GM12878 (cell line): ENCODE data around the gene FOXP3.

Experiments used
- EZH2 ChIP-seq: IDR thresholded peaks from 2 replicates; pipeline ENCODE4 v1.6.1; 2012; ENCODE audit warnings: low read depth, mild to moderate bottlenecking, control low read depth, inconsistent platforms, low read length, borderline replicate concordance; ENCODE audit not compliant: control insufficient read depth
- POLR2A ChIP-seq: IDR thresholded peaks from 2 replicates; pipeline ENCODE4 v1.6.1; 2011; ENCODE audit warnings: low read depth, mild to moderate bottlenecking, low read length
- POLR2AphosphoS2 ChIP-seq: IDR thresholded peaks from 2 replicates; pipeline ENCODE4 v1.6.1; 2011; ENCODE audit warnings: low read depth, mild to moderate bottlenecking, low read length, improper control_type of control experiment, moderate library complexity
- TF ChIP-seq, protein P1 (sequence below), 3 experiments: IDR thresholded peaks in 2 of 3; conservative IDR thresholded peaks in 1 of 3; 2 replicates each; pipeline ENCODE4 v1.5.1; 2011; ENCODE audit warnings: low read depth in 3 of 3, low read length in 3 of 3, mild to moderate bottlenecking in 3 of 3, control low read depth in 2 of 3, moderate library complexity in 2 of 3, inconsistent platforms in 1 of 3, mixed read lengths in 1 of 3; ENCODE audit not compliant: control insufficient read depth in 2 of 3, insufficient read depth in 1 of 3; ENCODE audit errors: extremely low read depth in 1 of 3
- TF ChIP-seq, protein P2 (sequence below): fragments of 450-650 bp; IDR thresholded peaks from 2 replicates; pipeline ENCODE4 v1.6.1; 2017; ENCODE audit warnings: mild to moderate bottlenecking, low read depth, inconsistent platforms; ENCODE audit not compliant: poor library complexity, severe bottlenecking

DNA sequence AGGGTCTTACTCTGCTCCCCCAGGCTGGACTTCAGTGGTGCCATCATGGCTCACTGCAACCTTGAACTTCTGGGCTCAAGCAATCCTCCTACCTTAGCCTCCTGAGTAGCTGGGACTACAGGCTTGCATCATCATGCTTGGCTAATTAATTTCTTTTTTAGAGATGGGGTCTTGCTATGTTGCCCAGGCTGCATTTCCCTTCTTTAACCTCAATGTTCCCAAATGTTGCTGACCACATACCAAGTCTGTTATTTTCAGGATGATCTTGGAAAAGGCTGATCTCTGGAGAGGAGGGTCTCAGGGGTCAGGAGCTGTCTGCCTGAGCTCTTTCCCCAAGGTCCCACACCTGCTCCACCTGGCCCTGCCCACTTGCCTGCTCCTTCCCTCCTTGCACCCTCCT lies 44.4 kb downstream of the FOXP3 start:
- TF ChIP-seq EZH2 (no peak), POLR2AphosphoS2 (no peak), POLR2A (no peak)
- TF ChIP-seq, protein P1, sequence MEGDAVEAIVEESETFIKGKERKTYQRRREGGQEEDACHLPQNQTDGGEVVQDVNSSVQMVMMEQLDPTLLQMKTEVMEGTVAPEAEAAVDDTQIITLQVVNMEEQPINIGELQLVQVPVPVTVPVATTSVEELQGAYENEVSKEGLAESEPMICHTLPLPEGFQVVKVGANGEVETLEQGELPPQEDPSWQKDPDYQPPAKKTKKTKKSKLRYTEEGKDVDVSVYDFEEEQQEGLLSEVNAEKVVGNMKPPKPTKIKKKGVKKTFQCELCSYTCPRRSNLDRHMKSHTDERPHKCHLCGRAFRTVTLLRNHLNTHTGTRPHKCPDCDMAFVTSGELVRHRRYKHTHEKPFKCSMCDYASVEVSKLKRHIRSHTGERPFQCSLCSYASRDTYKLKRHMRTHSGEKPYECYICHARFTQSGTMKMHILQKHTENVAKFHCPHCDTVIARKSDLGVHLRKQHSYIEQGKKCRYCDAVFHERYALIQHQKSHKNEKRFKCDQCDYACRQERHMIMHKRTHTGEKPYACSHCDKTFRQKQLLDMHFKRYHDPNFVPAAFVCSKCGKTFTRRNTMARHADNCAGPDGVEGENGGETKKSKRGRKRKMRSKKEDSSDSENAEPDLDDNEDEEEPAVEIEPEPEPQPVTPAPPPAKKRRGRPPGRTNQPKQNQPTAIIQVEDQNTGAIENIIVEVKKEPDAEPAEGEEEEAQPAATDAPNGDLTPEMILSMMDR (IDR thresholded peaks at IDR 0.05 in 2 of 3, conservative IDR thresholded peaks at IDR 0.05 in 1 of 3; ENCODE audit: control insufficient read depth in 2 of 3, extremely low read depth in 1 of 3, insufficient read depth in 1 of 3, low read depth in 3 of 3, low read length in 3 of 3): no peak
- TF ChIP-seq, protein P2, sequence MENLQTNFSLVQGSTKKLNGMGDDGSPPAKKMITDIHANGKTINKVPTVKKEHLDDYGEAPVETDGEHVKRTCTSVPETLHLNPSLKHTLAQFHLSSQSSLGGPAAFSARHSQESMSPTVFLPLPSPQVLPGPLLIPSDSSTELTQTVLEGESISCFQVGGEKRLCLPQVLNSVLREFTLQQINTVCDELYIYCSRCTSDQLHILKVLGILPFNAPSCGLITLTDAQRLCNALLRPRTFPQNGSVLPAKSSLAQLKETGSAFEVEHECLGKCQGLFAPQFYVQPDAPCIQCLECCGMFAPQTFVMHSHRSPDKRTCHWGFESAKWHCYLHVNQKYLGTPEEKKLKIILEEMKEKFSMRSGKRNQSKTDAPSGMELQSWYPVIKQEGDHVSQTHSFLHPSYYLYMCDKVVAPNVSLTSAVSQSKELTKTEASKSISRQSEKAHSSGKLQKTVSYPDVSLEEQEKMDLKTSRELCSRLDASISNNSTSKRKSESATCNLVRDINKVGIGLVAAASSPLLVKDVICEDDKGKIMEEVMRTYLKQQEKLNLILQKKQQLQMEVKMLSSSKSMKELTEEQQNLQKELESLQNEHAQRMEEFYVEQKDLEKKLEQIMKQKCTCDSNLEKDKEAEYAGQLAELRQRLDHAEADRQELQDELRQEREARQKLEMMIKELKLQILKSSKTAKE: no peak
